Mesendoderm (in vitro differentiated cells): ENCODE data around the gene LIG1.
"Not testable (repeated sequence)": the region's sequence is repeated elsewhere in the genome, so short reads cannot be mapped to it uniquely, and the experiment has no call there.

Experiments used
- DNase-seq: peaks from one replicate; pipeline ENCODE4 v3.0.0; 2013
- H2AK5ac ChIP-seq: 2 replicates; pipeline ENCODE4 v1.6.1; 2013; ENCODE audit warnings: low read length, inconsistent platforms
- H2BK120ac ChIP-seq: 2 replicates; pipeline ENCODE4 v1.6.1; 2013; ENCODE audit warnings: low read depth, mild to moderate bottlenecking, low read length, moderate library complexity, mixed read lengths
- H2BK15ac ChIP-seq: replicated peaks from 2 replicates; pipeline ENCODE4 v1.6.1; 2013; ENCODE audit warnings: low read depth, mild to moderate bottlenecking, moderate library complexity
- H2BK5ac ChIP-seq: 2 replicates; pipeline ENCODE4 v1.6.1; 2013; ENCODE audit warnings: low read length, inconsistent platforms
- H3K18ac ChIP-seq: 2 replicates; pipeline ENCODE4 v1.6.1; 2013; ENCODE audit warnings: mild to moderate bottlenecking, low read length, mixed read lengths
- H3K23ac ChIP-seq: one replicate; pipeline ENCODE4 v1.6.1; 2013; ENCODE audit warnings: low read length
- H3K27ac ChIP-seq: 2 replicates; pipeline ENCODE4 v1.5.1; 2013; ENCODE audit warnings: low read depth, mild to moderate bottlenecking, inconsistent platforms, low read length, moderate library complexity
- H3K27me3 ChIP-seq: 2 replicates; pipeline ENCODE4 v1.6.1; 2013; ENCODE audit warnings: low read length, control low read depth, mild to moderate bottlenecking, inconsistent platforms; ENCODE audit not compliant: insufficient read depth, poor library complexity
- H3K36me3 ChIP-seq: 2 replicates; pipeline ENCODE4 v1.6.1; 2013; ENCODE audit warnings: low read length, inconsistent platforms; ENCODE audit not compliant: control insufficient read depth, insufficient read depth
- H3K4ac ChIP-seq: one replicate; pipeline ENCODE4 v1.6.1; 2013; ENCODE audit warnings: low read depth, mild to moderate bottlenecking, low read length, moderate library complexity
- H3K4me1 ChIP-seq: 2 replicates; pipeline ENCODE4 v1.6.1; 2013; ENCODE audit warnings: low read depth, low read length, inconsistent platforms; ENCODE audit not compliant: control insufficient read depth
- H3K4me2 ChIP-seq: 2 replicates; pipeline ENCODE4 v1.6.1; 2013; ENCODE audit warnings: low read length
- H3K4me3 ChIP-seq: 2 replicates; pipeline ENCODE4 v1.5.1; 2013; ENCODE audit warnings: mild to moderate bottlenecking, low read length
- H3K56ac ChIP-seq: one replicate; pipeline ENCODE4 v1.6.1; 2013; ENCODE audit warnings: low read length
- H3K79me1 ChIP-seq: 2 replicates; pipeline ENCODE4 v1.6.1; 2013; ENCODE audit warnings: low read length, inconsistent platforms
- H3K79me2 ChIP-seq: 2 replicates; pipeline ENCODE4 v1.6.1; 2013; ENCODE audit warnings: mild to moderate bottlenecking, low read length; ENCODE audit not compliant: control insufficient read depth, insufficient read depth
- H3K9ac ChIP-seq: 2 replicates; pipeline ENCODE4 v1.6.1; 2013; ENCODE audit warnings: low read length, inconsistent platforms
- H4K5ac ChIP-seq: one replicate; pipeline ENCODE4 v1.6.1; 2013; ENCODE audit warnings: low read length
- H4K8ac ChIP-seq: one replicate; pipeline ENCODE4 v1.6.1; 2013; ENCODE audit warnings: low read depth, mild to moderate bottlenecking, control low read depth, low read length, moderate library complexity
- WGBS: extraction: QIAGEN DNeasy Blood & Tissue Kit; methylation state at CpG from one replicate; pipeline ENCODE4 v1.1.7; 2013; ENCODE audit warnings: low lambda C conversion rate, missing lambda C conversion rate; ENCODE audit not compliant: insufficient coverage; ENCODE audit errors: extremely low coverage; 5-methylcytosine and 5-hydroxymethylcytosine counted together

Gene LIG1

GRCh38 chr19:48081106-48081505, 89.0 kb downstream of the LIG1 start:
- no peak for DNase-seq

DNA sequence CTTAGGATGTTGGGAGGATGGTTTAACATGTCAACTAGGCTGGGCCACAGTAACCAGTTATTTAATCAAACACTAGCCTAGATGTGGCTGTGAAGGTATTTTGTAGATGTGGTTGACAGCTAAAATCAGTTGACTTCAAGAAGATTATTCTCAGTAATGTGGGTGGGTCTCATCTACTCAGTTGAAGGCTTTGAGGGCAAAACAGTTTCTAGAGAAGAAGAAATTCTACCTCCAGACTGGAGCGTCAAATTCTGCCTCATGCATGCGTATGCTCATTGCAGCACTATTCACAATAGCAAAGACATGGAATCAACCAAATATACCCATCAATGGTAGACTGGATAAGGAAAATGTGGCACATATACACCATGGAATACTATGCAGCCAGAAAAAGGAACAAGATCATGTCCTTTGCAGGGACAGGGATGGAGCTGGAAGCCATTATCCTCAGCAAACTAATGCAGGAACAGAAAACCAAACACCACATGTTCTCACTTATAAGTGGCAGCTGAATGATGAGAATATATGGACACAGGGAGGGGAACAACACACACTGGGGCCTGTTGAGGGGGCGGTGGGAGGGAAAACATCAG, 99.9 kb downstream of the LIG1 start:
- H3K27me3 ChIP-seq, H3K4ac ChIP-seq, H4K8ac ChIP-seq, H2BK120ac ChIP-seq, H3K27ac ChIP-seq, H3K4me2 ChIP-seq, H3K4me3 ChIP-seq, H2BK15ac ChIP-seq, H3K79me1 ChIP-seq, H3K36me3 ChIP-seq, H2AK5ac ChIP-seq, H3K4me1 ChIP-seq, H3K23ac ChIP-seq, DNase-seq, H3K56ac ChIP-seq, H4K5ac ChIP-seq, H3K18ac ChIP-seq, H2BK5ac ChIP-seq, H3K9ac ChIP-seq, H3K79me2 ChIP-seq: not testable (repeated sequence)
- WGBS: no CpG with 5 or more reads among the region's 3 CpGs

More at GRCh38 chr19:48081106-48081505, 89.0 kb downstream of the LIG1 start:
- WGBS: no CpG with 5 or more reads among the region's 5 CpGs
- no peaks in the 10 kb centered on the region for H3K79me1 ChIP-seq
- no peak overlapping the region for H4K5ac ChIP-seq
- H3K4ac ChIP-seq: no peak overlapping the region
- no peaks in the 10 kb centered on the region for H3K27me3 ChIP-seq
- H3K27ac ChIP-seq: no peak overlapping the region
- no peak overlapping the region for H2AK5ac ChIP-seq
- H2BK5ac ChIP-seq: no peak overlapping the region
- no peak overlapping the region for H3K23ac ChIP-seq
- H2BK120ac ChIP-seq: no peak overlapping the region
- no peaks in the 10 kb centered on the region for H3K4me1 ChIP-seq
- H3K4me3 ChIP-seq: no peak overlapping the region
- no peaks in the 10 kb centered on the region for H3K36me3 ChIP-seq
- H3K9ac ChIP-seq: no peak overlapping the region
- H3K79me2 ChIP-seq: no peaks in the 10 kb centered on the region
- no peak overlapping the region for H3K4me2 ChIP-seq
- H3K56ac ChIP-seq: no peak overlapping the region
- H4K8ac ChIP-seq: no peak overlapping the region
- no peak overlapping the region for H2BK15ac ChIP-seq
- no peak overlapping the region for H3K18ac ChIP-seq

DNA sequence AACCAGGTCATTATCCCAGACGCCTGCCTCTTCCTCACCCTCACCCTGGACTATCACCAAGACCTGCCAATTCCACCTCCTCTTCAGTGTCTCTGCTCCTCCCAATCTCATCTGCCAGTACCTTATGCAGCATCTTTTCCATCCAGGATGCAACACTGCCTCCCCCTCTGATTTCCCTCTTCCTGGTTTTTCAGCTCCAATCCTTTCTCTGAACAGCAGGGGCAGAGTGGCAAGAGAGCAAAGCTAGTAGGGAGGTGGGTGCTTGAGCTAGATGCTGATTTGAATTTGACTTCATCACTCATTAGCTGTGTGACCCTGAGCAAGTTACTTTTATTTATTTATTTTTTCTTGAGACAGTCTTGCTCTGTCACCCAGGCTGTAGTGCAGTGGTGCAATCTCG, 100.7 kb downstream of the LIG1 start:
- no CpG with 5 or more reads among the region's 2 CpGs for WGBS

More for the DNA sequence above, 100.7 kb downstream of the LIG1 start:
- peak; percentile 54 for DNase-seq
- Histone ChIP-seq H3K79me1 (no peaks in the 10 kb centered on the region), H3K4ac (no peak overlapping the region), H3K23ac (no peak overlapping the region), H4K8ac (no peak overlapping the region), H2BK120ac (no peak overlapping the region), H3K4me2 (no peak overlapping the region), H3K4me3 (no peak overlapping the region), H3K27ac (no peak overlapping the region), H2AK5ac (no peak overlapping the region), H4K5ac (no peak overlapping the region), H3K36me3 (no peaks in the 10 kb centered on the region), H3K18ac (no peak overlapping the region), H3K79me2 (no peaks in the 10 kb centered on the region), H2BK15ac (no peak overlapping the region), H3K9ac (no peak overlapping the region), H2BK5ac (no peak overlapping the region), H3K27me3 (no peaks in the 10 kb centered on the region), H3K56ac (no peak overlapping the region), H3K4me1 (no peaks in the 10 kb centered on the region)
